Suprapubic skin (tissue), 4 donors: ENCODE measurements around the gene IL5. TPM values are rescaled to one million over a fixed set of nuclear protein-coding genes. Genes with fewer than 3 reads are reported as not detected.

Experiments
- DNase-seq, 2 donors: peaks; one replicate each; pipeline ENCODE4 v3.0.0-alpha.2; 2019; ENCODE audit warnings: low spot score in 2 of 2
- H3K27ac ChIP-seq: fragments of 200-600 bp; sonication (generic); one replicate; pipeline ENCODE4 v1.5.1; 2019
- H3K27me3 ChIP-seq: fragments of 200-600 bp; sonication (generic); one replicate; pipeline ENCODE4 v1.5.1; 2019
- H3K36me3 ChIP-seq: fragments of 200-600 bp; sonication (generic); one replicate; pipeline ENCODE4 v1.5.1; 2019
- H3K4me1 ChIP-seq: fragments of 200-600 bp; sonication (generic); one replicate; pipeline ENCODE4 v1.5.1; 2019
- H3K4me3 ChIP-seq: fragments of 200-600 bp; sonication (generic); one replicate; pipeline ENCODE4 v1.5.1; 2019; ENCODE audit warnings: mild to moderate bottlenecking
- H3K9me3 ChIP-seq: fragments of 200-600 bp; sonication (generic); one replicate; pipeline ENCODE4 v1.5.1; 2019
- CTCF ChIP-seq, 2 donors: fragments of 200-600 bp in 1 of 2; fragments of 450-650 bp in 1 of 2; sonication (generic) in 1 of 2; IDR thresholded peaks; one replicate each; pipeline ENCODE4 v1.5.1; 2016 to 2019; ENCODE audit warnings: antibody characterized with exemption in 2 of 2, mild to moderate bottlenecking in 1 of 2, moderate library complexity in 1 of 2
- EP300 ChIP-seq: sonication (generic); formaldehyde crosslinking; IDR thresholded peaks from one replicate; pipeline ENCODE4 v1.6.1; 2017; ENCODE audit warnings: antibody characterized with exemption
- POLR2A ChIP-seq, 2 donors: fragments of 450-650 bp; IDR thresholded peaks; one replicate each; pipeline ENCODE4 v1.6.1; 2017; ENCODE audit warnings: antibody characterized with exemption in 2 of 2, mild to moderate bottlenecking in 2 of 2, moderate library complexity in 2 of 2
- POLR2AphosphoS5 ChIP-seq, 3 donors: sonication (generic); formaldehyde crosslinking; IDR thresholded peaks; one replicate each; pipeline ENCODE4 v1.6.1; 2017; ENCODE audit warnings: antibody characterized with exemption in 3 of 3
- WGBS: methylation state at CpG from one replicate; pipeline ENCODE4 v1.1.5; 2018; 5-methylcytosine and 5-hydroxymethylcytosine counted together
- total RNA-seq, 4 donors: library from RNA; depleted of rRNA; stranded (reverse); fragments of >200 nt; gene quantifications; one replicate each; pipeline ENCODE4 v1.1.0, GENCODE V29; 2016

Gene IL5
- total RNA-seq, 4 donors from 2014 or later, result not detected

- 84% methylated on average over 4 of the region's 4 CpGs for WGBS
- TF ChIP-seq POLR2AphosphoS5 (IDR thresholded peaks at IDR 0.05) (no peak), EP300 (no peak), POLR2A (IDR thresholded peaks at IDR 0.05) (no peak), CTCF (IDR thresholded peaks at IDR 0.05) (no peak)
- no peak for DNase-seq
- no peaks in the 10 kb centered on the region for H3K4me1 ChIP-seq
- H3K4me3 ChIP-seq, result no peak overlapping the region
- H3K27me3 ChIP-seq, result no peaks in the 10 kb centered on the region
- H3K27ac ChIP-seq, result no peak overlapping the region
- H3K36me3 ChIP-seq, result no peaks in the 10 kb centered on the region
- H3K9me3 ChIP-seq, result no peaks in the 10 kb centered on the region
These were observed 38.6 kb downstream of the IL5 start for GRCh38 chr5:132504746-132505145.

GRCh38 chr5:132503244-132503643, 40.1 kb downstream of the IL5 start:
- no peak overlapping the region for H3K4me3 ChIP-seq
- TF ChIP-seq EP300 (no peak), CTCF (IDR thresholded peaks at IDR 0.05) (no peak), POLR2A (IDR thresholded peaks at IDR 0.05) (no peak), POLR2AphosphoS5 (IDR thresholded peaks at IDR 0.05) (no peak)
- H3K36me3 ChIP-seq, result no peaks in the 10 kb centered on the region
- no peaks in the 10 kb centered on the region for H3K27me3 ChIP-seq
- no peak overlapping the region for H3K27ac ChIP-seq
- no peak for DNase-seq
- H3K4me1 ChIP-seq, result peaks cover 2% of the 10 kb centered on the region
- WGBS, result 91% methylated on average over 4 of the region's 4 CpGs
- no peaks in the 10 kb centered on the region for H3K9me3 ChIP-seq

- Histone ChIP-seq H3K9me3 (no peaks in the 10 kb centered on the region), H3K4me1 (peaks cover 12% of the 10 kb centered on the region), H3K36me3 (no peaks in the 10 kb centered on the region), H3K27me3 (no peaks in the 10 kb centered on the region), H3K27ac (no peak overlapping the region), H3K4me3 (no peak overlapping the region)
- no peak for TF ChIP-seq EP300
- TF ChIP-seq POLR2A (IDR thresholded peaks at IDR 0.05), result no peak
- no peak for TF ChIP-seq CTCF (IDR thresholded peaks at IDR 0.05)
- no peak for TF ChIP-seq POLR2AphosphoS5 (IDR thresholded peaks at IDR 0.05)
- 83% methylated on average over 9 of the region's 10 CpGs for WGBS
- DNase-seq, result peak in 1 of 2 donors; percentile 59
These were observed 41.1 kb downstream of the IL5 start for GRCh38 chr5:132501961-132502931.

- TF ChIP-seq CTCF (IDR thresholded peaks at IDR 0.05) (no peak), EP300 (no peak), POLR2AphosphoS5 (IDR thresholded peaks at IDR 0.05) (no peak), POLR2A (IDR thresholded peaks at IDR 0.05) (no peak)
- no peak overlapping the region for H3K27ac ChIP-seq
- H3K4me3 ChIP-seq, result no peak overlapping the region
- no peaks in the 10 kb centered on the region for H3K27me3 ChIP-seq
- H3K9me3 ChIP-seq, result no peaks in the 10 kb centered on the region
- DNase-seq, result peak in 1 of 2 donors; percentile 51
- no CpG with 5 or more reads among the region's 4 CpGs for WGBS
- H3K36me3 ChIP-seq, result no peaks in the 10 kb centered on the region
- peaks cover 17% of the 10 kb centered on the region for H3K4me1 ChIP-seq
These were observed 41.7 kb downstream of the IL5 start for GRCh38 chr5:132501629-132501956.

- Histone ChIP-seq H3K27me3 (no peaks in the 10 kb centered on the region), H3K4me1 (peaks cover 22% of the 10 kb centered on the region), H3K36me3 (no peaks in the 10 kb centered on the region), H3K9me3 (no peaks in the 10 kb centered on the region), H3K4me3 (no peak overlapping the region), H3K27ac (no peak overlapping the region)
- 41% methylated on average over 3 of the region's 6 CpGs for WGBS
- no peak for TF ChIP-seq EP300
- no peak for TF ChIP-seq POLR2A (IDR thresholded peaks at IDR 0.05)
- peak; percentile 46 to 57 for TF ChIP-seq CTCF (IDR thresholded peaks at IDR 0.05)
- peak; percentile 82 to 83 for DNase-seq
These were observed 42.2 kb downstream of the IL5 start for GRCh38 chr5:132500931-132501628.
